Transverse colon (tissue), 3 donors: ENCODE results near the gene FGGY.

Source experiments
- POLR2A ChIP-seq: fragments of 450-650 bp; IDR thresholded peaks from one replicate; pipeline ENCODE4 v1.6.1; 2016; ENCODE audit warnings: antibody characterized with exemption, mild to moderate bottlenecking, moderate library complexity
- TF ChIP-seq, protein P1 (sequence below), 5 experiments: fragments of 200-600 bp in 3 of 5; fragments of 450-650 bp in 2 of 5; sonication (generic) in 3 of 5; IDR thresholded peaks; 1 replicate in 2 of 5; 2 replicates in 3 of 5; pipeline ENCODE4 v1.5.1; 2016 to 2017; ENCODE audit warnings: antibody characterized with exemption in 5 of 5, inconsistent platforms in 3 of 5, mild to moderate bottlenecking in 2 of 5, moderate library complexity in 1 of 5

DNA sequence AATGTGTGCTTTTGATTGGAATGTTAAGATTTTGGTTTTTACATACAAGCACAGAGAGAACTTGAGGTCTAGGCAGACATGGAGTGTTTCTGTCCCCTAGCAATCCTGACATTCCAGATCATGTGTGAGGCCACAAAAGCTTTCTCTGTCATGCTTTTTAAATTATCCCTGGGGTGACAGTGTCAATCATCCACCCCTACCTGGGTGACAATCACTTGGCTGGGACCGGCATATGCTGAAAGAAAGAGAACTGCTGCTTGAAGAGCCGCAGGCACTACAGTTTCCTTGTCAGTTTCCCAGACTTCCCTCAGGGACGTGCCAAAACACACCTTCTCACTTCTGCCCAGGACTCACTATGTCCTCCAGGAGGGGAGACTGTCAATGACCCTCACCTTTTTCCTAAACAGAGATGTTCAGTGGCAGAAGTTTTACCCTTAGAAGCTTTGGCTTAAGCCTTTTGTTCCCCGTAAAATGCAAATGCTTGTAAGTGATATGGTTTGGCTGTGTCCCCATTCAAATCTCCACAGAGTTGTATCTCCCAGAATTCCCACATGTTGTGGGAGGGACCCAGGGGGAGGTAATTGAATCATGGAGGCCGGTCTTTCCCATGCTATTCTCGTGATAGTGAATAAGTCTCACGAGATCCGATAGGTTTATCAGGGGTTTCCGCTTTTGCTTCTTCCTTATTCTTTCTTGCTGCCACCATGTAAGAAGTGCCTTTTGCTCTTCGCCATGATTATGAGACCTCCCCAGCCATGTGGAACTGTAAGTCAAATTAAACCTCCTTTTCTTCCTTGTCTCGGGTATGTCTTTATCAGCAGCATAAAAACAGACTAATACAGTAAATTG lies 217.4 kb downstream of the FGGY start:
- TF ChIP-seq, protein P1, sequence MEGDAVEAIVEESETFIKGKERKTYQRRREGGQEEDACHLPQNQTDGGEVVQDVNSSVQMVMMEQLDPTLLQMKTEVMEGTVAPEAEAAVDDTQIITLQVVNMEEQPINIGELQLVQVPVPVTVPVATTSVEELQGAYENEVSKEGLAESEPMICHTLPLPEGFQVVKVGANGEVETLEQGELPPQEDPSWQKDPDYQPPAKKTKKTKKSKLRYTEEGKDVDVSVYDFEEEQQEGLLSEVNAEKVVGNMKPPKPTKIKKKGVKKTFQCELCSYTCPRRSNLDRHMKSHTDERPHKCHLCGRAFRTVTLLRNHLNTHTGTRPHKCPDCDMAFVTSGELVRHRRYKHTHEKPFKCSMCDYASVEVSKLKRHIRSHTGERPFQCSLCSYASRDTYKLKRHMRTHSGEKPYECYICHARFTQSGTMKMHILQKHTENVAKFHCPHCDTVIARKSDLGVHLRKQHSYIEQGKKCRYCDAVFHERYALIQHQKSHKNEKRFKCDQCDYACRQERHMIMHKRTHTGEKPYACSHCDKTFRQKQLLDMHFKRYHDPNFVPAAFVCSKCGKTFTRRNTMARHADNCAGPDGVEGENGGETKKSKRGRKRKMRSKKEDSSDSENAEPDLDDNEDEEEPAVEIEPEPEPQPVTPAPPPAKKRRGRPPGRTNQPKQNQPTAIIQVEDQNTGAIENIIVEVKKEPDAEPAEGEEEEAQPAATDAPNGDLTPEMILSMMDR (IDR thresholded peaks at IDR 0.05): no peak
- TF ChIP-seq POLR2A: no peak
